Glomerular endothelial cell (primary cell): ENCODE measurements around the gene DSP. TPM values are rescaled to one million over a fixed set of nuclear protein-coding genes. Genes with fewer than 3 reads are reported as not detected.

Experiments
- DNase-seq: peaks from one replicate; pipeline ENCODE4 v3.0.0-alpha.2; 2011; ENCODE audit warnings: low read depth, low spot score; ENCODE audit errors: extremely low read depth
- total RNA-seq: library from RNA; depleted of rRNA; stranded (reverse); fragments of >200 nt; gene quantifications from 2 replicates; pipeline ENCODE4 v1.2.3, GENCODE V29; 2015

DSP gene
- total RNA-seq, 1 donor from 2014 or later, result 75.0 TPM

DNA sequence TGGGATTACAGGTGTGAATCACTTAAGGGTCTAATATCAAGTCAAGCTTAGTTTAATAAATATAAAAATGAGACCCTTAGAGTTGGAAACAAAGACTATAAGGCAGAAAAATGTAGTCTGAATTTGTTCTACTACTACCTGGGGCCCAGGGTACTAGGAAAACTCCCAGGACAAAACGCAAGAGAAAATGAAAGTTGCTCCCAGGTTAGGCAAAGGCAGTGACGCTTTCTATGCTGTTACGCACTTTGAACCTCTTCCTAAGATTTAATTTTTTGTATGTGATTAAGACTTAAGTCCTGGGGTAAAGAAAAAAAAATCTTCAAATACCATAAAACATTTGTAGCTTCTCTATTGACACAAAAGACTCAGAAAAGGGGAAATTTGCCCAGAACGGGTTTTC is 17.3 kb downstream of the DSP start:
- DNase-seq, result no peak

DNA sequence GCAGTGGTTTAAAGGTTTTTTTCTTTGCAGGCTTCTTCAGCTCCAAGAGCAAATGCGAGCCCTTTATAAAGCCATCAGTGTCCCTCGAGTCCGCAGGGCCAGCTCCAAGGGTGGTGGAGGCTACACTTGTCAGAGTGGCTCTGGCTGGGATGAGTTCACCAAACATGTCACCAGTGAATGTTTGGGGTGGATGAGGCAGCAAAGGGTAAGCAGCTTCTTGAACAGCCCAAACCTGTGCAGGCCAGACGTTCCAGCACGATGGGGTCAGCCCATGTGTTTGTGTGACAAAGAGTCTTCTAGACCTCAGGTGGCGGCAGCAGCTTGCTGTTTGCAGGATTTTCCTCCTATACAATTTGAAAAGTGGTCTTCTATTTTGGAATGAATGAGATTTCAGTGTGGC is 17.7 kb downstream of the DSP start:
- no peak for DNase-seq

DNA sequence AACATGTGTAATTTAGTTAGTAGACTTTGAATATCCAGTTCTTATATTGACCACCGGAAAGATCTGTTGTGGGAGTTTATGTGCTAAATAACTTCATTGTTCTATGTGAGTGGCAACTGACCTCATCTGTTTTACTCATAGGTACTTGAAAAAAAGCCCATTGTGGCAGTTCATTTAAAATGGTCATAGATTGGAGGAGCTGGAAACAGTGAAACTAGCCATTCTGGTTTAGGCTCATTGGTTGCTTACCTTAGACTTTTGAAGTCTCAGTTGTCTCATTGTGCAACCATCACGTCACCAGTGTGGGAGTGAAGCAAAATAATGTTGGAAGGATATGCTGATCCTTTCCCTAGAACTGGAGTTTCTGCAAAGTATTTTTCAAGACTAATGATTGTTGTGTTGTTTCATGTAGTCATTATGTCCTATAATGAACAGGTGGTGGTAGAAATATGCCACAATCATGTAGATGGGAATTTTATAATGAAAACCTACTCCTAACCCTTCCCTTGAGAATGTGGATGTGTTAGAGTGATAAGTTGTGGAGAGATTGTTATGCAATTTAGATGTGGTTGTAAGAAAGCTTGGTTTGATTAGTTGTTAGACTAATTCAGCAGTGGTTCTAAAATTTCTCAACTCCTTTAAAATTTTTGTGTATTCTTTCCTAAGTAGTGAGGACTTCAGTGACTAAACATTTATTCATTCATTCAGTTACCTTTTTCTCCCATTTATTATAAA is 18.3 kb downstream of the DSP start:
- no peak for DNase-seq

DNA sequence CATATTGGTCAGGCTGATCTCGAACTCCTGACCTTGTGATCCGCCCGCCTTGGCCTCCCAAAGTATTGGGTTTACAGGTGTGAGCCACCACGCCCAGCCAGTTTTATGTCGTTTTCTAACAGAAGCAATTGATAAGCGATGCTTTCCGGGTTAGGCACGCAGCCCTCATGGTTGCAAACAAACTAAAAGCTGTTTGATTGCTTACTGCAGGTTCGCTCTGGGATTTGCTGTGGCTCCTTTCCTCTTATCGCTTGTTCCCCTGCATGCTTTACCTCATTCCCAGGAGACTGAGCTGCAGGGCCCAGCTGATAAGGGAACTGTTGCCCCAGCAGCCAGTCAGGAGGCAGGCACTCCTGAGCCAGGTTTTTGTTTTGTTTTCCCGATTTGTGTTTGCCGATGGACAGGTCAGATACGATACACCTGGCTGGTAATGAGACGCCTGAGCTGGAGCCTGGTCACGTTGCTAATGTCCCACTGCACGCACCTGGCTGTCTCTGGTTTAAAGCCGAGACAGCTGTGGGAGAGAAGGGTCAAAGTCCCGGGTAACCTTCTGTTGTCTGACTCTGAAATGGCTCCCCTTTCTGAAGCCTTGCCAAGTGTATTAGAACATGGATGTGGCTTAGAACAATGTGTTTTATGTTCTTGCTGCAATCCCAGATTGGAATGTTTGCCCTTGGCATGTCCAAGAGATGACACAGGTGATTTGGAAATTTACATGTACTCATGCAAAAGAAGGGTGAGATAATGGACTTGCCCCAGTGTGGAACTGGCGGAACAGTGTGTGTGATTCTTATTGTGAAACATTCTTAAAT is 19.9 kb downstream of the DSP start:
- no peak for DNase-seq

DNA sequence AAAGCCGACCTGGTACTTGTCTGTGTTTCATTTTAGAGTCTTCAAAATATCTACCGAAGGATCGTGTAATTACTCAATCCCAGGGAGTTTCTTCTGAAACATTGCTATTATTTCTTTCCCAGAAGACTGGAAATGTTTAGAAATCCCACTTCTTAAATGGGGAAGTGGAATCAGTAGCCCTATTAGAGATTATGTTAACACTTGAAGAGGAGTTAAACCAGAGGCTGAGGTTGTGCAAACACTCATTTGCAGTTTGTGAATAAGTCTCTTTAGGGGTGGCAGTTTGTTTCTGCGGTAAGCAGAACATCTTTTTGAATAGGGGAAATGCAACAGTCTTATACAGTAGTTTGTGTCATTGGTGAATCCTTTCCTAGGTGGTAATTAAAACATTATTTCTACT is 21.3 kb downstream of the DSP start:
- DNase-seq, result no peak

DNA sequence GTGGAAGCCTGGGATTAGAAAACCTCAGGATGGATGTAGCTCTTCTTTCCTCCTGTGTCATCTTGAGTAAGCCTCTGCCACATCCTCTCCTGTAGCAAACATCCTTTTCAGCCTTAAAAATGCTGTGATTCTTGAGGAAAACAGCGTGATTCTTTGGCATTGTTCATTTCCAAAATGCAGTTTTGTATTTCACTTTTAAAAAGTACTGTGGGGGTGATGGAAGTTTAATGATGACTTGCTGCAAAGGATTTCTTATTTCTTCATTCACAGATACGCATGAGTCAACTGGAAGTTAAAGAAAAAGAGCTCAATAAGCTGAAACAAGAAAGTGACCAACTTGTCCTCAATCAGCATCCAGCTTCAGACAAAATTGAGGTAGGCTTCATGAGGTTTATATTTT is 24.6 kb downstream of the DSP start:
- DNase-seq, result no peak

DNA sequence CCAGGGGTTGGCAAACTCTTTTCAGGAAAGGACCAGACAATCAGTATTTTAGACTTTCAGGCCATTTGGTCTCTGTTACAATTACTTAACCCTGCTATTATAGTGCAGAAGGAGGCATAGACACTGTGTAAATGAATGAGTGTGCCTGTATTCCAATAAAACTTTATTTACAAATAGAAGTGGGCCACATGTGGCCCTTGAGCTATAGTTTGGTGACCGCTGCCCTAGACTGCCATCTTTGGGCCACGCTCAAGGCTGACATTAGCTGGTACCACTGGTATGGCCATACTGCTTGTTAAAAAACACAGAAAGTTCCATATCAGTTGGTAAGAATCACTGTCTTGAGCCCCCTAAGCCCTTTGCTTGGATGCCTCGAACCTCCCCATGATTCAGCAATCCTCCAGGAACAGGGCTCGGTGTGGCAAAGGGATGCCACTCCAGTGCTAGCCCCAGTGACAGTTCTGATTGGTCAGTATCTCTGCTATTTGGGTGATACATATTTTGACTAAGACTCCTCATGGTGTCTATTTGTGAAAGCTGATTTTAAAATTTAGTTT is 25.2 kb downstream of the DSP start:
- no peak for DNase-seq

DNA sequence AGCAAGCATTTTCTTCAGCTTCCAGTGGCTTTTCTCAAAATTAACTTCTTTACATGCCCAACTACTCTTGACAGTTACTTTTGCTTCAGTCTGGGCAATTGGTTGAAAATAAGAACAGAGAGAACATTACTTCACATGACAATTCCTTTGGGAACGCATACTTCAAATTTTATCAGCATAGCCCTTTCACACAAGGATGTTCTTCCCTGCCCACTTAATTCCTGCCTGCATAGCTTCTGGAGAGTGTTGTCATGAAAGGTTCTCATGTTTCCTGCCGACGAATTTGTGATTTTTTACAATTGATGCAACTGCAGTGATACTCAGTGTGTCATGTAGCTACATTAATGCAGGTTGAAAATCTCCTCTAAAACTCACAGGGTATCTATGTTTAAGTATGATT is 26.6 kb downstream of the DSP start:
- DNase-seq, result no peak

DNA sequence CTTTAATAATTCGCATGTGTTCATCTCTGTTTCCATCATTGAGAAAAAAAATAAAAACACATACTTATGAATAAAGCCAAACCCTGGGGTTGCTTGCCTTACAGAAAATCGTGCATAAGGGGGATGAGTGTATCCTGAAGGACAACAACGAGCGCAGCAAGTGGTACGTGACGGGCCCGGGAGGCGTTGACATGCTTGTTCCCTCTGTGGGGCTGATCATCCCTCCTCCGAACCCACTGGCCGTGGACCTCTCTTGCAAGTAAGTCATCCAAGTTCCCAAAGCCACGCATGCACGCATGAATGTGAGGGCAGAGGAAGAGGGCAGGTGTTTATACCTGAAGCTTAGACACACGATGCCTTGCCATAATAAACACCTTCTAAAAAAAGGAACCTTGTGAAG is 27.6 kb downstream of the DSP start:
- DNase-seq, result no peak

DNA sequence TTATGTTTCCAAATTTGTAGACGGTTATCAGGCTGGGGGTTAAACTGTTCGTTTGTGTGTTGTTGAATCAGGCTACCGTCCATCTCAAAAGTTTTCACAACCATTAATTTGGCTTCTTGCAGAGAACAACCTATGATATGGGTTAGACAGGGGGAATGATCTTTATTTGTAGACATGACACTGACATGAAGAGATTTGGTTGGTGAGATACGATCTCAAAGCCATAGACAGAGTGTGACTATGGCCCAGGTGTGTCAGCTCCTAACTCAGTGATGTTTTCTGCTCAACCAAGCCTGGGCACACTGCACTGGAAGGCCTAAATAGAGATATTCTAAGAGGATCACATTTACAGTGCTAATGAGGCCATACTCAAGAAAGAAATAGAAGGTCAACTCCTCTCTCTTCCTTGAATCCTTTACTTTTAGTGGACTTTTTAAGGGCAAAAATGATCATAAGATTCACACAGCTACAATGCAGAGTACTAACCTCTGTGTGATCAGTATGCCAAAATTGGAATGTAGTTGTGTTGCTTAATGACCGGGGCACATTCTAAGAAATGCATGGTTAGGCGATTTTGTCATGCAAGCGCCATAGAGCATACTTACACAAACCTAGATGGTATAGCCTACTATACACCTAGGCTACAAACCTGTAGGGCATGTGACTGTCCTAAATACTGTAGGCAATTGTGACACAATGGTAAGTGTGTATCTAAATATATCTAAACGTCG is 30.9 kb downstream of the DSP start:
- no peak for DNase-seq

DNA sequence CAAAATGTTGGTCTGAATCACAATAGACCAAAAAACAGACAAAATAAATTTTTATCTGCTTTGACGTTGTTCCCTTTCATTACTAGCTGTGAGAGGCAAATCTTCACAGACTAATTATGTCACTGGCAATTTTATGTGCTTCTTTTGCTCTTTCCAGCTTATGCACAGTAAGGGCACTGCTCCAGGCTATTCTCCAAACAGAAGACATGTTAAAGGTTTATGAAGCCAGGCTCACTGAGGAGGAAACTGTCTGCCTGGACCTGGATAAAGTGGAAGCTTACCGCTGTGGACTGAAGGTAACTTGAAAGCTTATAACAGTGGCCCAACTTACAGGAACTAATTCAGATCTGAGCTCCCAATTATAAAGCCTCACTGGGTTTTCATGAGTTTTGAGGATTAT is 33.0 kb downstream of the DSP start:
- DNase-seq, result no peak

DNA sequence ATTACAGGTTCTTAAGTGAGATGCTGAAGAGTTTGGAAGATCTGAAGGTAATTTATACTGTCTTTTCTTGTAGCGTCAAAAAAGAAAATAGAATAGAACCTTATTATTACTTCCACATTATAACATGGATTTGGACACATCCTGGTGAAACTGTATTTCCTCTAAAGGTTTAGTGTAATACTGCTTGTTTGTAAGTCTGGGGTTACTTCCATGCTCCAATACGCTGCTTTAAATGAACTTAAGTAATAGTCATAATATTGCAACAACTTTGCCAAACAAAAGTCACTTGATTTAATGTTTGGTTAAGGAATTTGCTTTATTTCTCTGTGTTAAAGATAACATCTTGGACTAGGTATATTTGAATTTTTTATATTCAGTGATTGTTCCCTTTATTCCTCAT is 37.0 kb downstream of the DSP start:
- DNase-seq, result no peak

DNA sequence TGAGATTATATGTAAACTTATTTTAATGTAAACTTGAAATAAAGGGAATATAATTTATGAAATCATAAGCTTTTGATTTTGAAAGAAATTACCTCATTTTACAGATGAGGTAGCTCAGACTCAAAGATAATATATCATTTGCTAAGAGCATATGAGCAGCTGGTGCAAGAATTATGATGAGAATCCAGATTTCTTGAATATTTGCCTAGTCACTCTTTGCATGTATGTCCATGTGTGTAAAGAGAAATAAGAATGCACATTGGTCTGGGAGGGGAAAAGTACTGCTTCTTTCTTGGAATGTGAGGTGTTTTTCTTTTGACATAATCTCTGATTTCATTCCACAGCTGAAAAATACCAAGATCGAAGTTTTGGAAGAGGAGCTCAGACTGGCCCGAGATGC is 37.5 kb downstream of the DSP start:
- no peak for DNase-seq

DNA sequence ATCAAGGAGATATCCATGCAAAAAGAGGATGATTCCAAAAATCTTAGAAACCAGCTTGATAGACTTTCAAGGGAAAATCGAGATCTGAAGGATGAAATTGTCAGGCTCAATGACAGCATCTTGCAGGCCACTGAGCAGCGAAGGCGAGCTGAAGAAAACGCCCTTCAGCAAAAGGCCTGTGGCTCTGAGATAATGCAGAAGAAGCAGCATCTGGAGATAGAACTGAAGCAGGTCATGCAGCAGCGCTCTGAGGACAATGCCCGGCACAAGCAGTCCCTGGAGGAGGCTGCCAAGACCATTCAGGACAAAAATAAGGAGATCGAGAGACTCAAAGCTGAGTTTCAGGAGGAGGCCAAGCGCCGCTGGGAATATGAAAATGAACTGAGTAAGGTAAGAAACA is 38.4 kb downstream of the DSP start:
- no peak for DNase-seq

DNA sequence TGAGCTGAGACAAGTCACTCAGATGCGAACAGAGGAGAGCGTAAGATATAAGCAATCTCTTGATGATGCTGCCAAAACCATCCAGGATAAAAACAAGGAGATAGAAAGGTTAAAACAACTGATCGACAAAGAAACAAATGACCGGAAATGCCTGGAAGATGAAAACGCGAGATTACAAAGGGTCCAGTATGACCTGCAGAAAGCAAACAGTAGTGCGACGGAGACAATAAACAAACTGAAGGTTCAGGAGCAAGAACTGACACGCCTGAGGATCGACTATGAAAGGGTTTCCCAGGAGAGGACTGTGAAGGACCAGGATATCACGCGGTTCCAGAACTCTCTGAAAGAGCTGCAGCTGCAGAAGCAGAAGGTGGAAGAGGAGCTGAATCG is 39.1 kb downstream of the DSP start:
- no peak for DNase-seq

DNA sequence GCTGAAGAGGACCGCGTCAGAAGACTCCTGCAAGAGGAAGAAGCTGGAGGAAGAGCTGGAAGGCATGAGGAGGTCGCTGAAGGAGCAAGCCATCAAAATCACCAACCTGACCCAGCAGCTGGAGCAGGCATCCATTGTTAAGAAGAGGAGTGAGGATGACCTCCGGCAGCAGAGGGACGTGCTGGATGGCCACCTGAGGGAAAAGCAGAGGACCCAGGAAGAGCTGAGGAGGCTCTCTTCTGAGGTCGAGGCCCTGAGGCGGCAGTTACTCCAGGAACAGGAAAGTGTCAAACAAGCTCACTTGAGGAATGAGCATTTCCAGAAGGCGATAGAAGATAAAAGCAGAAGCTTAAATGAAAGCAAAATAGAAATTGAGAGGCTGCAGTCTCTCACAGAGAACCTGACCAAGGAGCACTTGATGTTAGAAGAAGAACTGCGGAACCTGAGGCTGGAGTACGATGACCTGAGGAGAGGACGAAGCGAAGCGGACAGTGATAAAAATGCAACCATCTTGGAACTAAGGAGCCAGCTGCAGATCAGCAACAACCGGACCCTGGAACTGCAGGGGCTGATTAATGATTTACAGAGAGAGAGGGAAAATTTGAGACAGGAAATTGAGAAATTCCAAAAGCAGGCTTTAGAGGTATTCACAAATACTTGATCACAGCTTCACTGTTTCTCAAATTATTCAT is 39.6 kb downstream of the DSP start:
- DNase-seq, result no peak

DNA sequence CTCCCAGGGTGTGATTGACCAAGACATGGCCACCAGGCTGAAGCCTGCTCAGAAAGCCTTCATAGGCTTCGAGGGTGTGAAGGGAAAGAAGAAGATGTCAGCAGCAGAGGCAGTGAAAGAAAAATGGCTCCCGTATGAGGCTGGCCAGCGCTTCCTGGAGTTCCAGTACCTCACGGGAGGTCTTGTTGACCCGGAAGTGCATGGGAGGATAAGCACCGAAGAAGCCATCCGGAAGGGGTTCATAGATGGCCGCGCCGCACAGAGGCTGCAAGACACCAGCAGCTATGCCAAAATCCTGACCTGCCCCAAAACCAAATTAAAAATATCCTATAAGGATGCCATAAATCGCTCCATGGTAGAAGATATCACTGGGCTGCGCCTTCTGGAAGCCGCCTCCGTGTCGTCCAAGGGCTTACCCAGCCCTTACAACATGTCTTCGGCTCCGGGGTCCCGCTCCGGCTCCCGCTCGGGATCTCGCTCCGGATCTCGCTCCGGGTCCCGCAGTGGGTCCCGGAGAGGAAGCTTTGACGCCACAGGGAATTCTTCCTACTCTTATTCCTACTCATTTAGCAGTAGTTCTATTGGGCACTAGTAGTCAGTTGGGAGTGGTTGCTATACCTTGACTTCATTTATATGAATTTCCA is 43.9 kb downstream of the DSP start:
- no peak for DNase-seq

DNA sequence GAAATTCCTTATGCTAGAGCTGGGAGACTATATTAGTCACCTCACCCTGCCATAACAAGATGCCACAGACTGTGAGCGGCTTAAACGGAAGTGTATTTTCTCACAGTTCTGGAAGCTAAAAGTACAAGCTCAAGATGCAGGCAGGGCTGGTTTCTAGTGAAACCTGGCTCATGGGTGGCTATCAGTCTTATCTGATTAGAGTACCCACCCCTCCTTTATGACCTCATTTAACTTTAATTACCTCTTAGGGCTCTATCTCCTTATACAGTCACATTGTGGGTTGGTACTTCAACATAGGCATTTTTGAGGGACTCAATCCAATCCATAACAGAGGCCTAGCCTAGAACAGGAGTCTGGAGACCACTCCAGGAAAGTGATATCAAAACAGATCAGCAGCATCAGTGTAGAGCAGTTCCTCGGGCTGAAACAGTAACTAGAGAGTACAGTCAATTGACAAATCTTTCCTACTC is 46.2 kb downstream of the DSP start:
- no peak for DNase-seq

DNA sequence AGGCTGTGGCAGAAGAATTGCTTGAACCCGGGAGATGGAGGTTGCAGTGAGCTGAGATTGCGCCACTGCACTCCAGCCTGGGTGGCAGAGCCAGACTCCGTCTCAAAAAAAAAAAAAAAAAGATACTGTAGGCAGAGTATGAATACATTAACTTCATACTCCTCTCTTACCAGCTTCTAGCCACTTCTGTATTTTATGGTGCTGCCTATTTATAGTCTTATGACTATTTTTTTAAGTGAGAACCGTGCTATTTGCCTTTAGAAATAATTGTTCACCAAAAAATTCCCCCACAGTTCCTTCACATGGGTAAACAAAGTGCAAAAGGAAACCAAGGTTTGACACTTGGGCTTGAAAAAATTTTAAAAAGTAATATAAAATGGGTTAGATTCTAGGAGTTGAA is 47.0 kb downstream of the DSP start:
- no peak for DNase-seq

DNA sequence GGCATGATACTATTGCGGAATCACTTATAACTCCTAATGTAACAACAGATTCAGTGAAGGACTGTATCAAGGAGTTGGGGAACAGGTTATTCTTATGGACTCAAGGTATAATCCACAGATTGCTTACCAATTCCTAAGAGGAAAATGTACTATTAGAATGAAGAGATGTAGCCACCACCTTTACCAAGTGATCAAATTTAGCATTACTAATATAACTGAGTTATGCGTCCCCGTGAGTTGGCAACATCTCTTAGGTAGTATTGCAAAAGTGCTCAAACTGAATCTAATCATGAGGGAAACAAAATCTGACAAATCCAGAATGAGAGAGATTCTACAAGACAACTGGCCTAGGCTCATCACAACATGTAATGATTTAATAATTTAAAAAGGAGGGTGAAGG is 47.8 kb downstream of the DSP start:
- no peak for DNase-seq
